Loucy (cell line): ENCODE results near the gene LRIG1.

Experiments
- EZH2phosphoT487 ChIP-seq: fragments of 200-600 bp; IDR thresholded peaks from 2 replicates; pipeline ENCODE4 v1.6.1; 2018; ENCODE audit warnings: antibody characterized with exemption, mild to moderate bottlenecking, moderate library complexity, borderline replicate concordance
- TF ChIP-seq, protein P1 (sequence below): fragments of 200-600 bp; sonication (generic); conservative IDR thresholded peaks from 2 replicates; pipeline ENCODE4 v1.5.1; 2014; ENCODE audit warnings: mild to moderate bottlenecking, antibody characterized with exemption, low read length

DNA sequence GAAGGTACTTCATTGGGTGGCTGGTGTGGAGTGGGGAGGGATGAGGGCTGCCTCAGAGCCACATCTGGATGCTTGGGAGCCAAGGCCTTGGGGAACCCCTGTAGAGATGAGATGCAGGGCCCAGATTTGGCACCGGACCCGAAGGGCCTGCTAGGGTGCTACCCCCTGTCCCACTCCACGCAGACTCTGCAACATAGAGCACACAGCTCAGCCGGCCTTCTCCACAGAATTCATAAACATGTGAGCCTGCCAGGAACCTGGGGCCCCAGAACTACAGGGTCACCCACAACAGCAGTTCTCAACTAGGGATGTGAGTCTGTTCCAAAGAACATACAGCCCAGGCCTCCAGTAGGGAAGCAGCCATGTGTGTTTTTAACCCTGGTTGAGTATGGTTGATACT lies 62.8 kb downstream of the LRIG1 start:
- TF ChIP-seq, protein P1, sequence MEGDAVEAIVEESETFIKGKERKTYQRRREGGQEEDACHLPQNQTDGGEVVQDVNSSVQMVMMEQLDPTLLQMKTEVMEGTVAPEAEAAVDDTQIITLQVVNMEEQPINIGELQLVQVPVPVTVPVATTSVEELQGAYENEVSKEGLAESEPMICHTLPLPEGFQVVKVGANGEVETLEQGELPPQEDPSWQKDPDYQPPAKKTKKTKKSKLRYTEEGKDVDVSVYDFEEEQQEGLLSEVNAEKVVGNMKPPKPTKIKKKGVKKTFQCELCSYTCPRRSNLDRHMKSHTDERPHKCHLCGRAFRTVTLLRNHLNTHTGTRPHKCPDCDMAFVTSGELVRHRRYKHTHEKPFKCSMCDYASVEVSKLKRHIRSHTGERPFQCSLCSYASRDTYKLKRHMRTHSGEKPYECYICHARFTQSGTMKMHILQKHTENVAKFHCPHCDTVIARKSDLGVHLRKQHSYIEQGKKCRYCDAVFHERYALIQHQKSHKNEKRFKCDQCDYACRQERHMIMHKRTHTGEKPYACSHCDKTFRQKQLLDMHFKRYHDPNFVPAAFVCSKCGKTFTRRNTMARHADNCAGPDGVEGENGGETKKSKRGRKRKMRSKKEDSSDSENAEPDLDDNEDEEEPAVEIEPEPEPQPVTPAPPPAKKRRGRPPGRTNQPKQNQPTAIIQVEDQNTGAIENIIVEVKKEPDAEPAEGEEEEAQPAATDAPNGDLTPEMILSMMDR, result no peak
- TF ChIP-seq EZH2phosphoT487, result no peak
